ENCODE data around the gene ITGA11.
"Not testable (repeated sequence)": the region's sequence is repeated elsewhere in the genome, so short reads cannot be mapped to it uniquely, and the experiment has no call there.

The ITGA11 gene

GRCh38 chr15:68423359-68424296 is 8.3 kb downstream of the ITGA11 start:
- DNase-seq: no peak

GRCh38 chr15:68422403-68423145 is 9.4 kb downstream of the ITGA11 start:
- DNase-seq: not testable (repeated sequence)

- DNase-seq: no peak
Observed at GRCh38 chr15:68421798-68422402, 10.1 kb downstream of the ITGA11 start.

- DNase-seq: no peak
Observed at GRCh38 chr15:68421115-68421551, 10.8 kb downstream of the ITGA11 start.

GRCh38 chr15:68420186-68420684 is 11.7 kb downstream of the ITGA11 start:
- no peak for DNase-seq

GRCh38 chr15:68419301-68420175 is 12.4 kb downstream of the ITGA11 start:
- no peak for DNase-seq

- no peak for DNase-seq
Observed at GRCh38 chr15:68418611-68419161, 13.3 kb downstream of the ITGA11 start.

- DNase-seq: no peak
Observed at GRCh38 chr15:68417897-68418296, 14.1 kb downstream of the ITGA11 start.

GRCh38 chr15:68417051-68417450 is 14.9 kb downstream of the ITGA11 start:
- no peak for DNase-seq

- DNase-seq: no peak
Observed at GRCh38 chr15:68416158-68416535, 15.8 kb downstream of the ITGA11 start.

GRCh38 chr15:68415501-68416157 is 16.3 kb downstream of the ITGA11 start:
- DNase-seq: no peak

- DNase-seq: no peak
Observed at GRCh38 chr15:68415061-68415460, 16.9 kb downstream of the ITGA11 start.

GRCh38 chr15:68414591-68414990 is 17.4 kb downstream of the ITGA11 start:
- no peak for DNase-seq

- DNase-seq: no peak
Observed at GRCh38 chr15:68414206-68414555, 17.8 kb downstream of the ITGA11 start.

GRCh38 chr15:68413363-68414205 is 18.4 kb downstream of the ITGA11 start:
- DNase-seq: no peak

GRCh38 chr15:68412218-68412617 is 19.7 kb downstream of the ITGA11 start:
- DNase-seq: no peak

- DNase-seq: no peak
Observed at GRCh38 chr15:68411735-68412134, 20.2 kb downstream of the ITGA11 start.

- no peak for DNase-seq
Observed at GRCh38 chr15:68411343-68411675, 20.7 kb downstream of the ITGA11 start.

- DNase-seq: no peak
Observed at GRCh38 chr15:68410466-68411342, 21.3 kb downstream of the ITGA11 start.
